CD4-positive, alpha-beta memory T cell (primary cell): Measurements from ENCODE around the gene PTPRJ. TPM values are rescaled to one million over a fixed set of nuclear protein-coding genes. Genes with fewer than 3 reads are reported as not detected.

Source experiments
- CTCF ChIA-PET: fragments of 350-600 bp; sonication (Branson Sonifier 250); formaldehyde crosslinking; loops from one replicate; lab custom pipeline; 2021; ENCODE audit warnings: inconsistent platforms; ENCODE audit not compliant: partially characterized antibody; lab: Charles Lee
- POLR2A ChIA-PET: fragments of 350-600 bp; sonication (Branson Sonifier 250); formaldehyde crosslinking; loops from one replicate; lab custom pipeline; 2021; ENCODE audit not compliant: partially characterized antibody; lab: Charles Lee
- DNase-seq, 5 donors: peaks; one replicate each; pipeline versions ENCODE4 v3.0.0 to v3.0.0-alpha.2; 2020 to 2022; ENCODE audit warnings: mixed read lengths in 1 of 5
- H3K27ac ChIP-seq: one replicate; pipeline ENCODE4 v1.7.0; 2013; ENCODE audit warnings: low read depth, low read length
- H3K27me3 ChIP-seq: 2 replicates; pipeline ENCODE4 v1.7.0; 2013; ENCODE audit warnings: mild to moderate bottlenecking, low read length, moderate library complexity; ENCODE audit not compliant: insufficient read depth
- H3K36me3 ChIP-seq: 2 replicates; pipeline ENCODE4 v1.7.0; 2013; ENCODE audit warnings: mild to moderate bottlenecking, low read length, moderate library complexity; ENCODE audit not compliant: insufficient read depth
- H3K4me1 ChIP-seq: 2 replicates; pipeline ENCODE4 v1.7.0; 2013; ENCODE audit warnings: mild to moderate bottlenecking, low read length, moderate library complexity; ENCODE audit not compliant: insufficient read depth
- H3K4me3 ChIP-seq, 2 donors: one replicate each; pipeline ENCODE4 v1.7.0; 2013; ENCODE audit warnings: low read length in 2 of 2, mild to moderate bottlenecking in 1 of 2
- H3K9me3 ChIP-seq, 2 donors: one replicate each; pipeline ENCODE4 v1.7.0; 2013; ENCODE audit warnings: low read length in 2 of 2, control low read depth in 1 of 2; ENCODE audit not compliant: control insufficient read depth in 1 of 2
- H3K27ac Mint-ChIP-seq, 7 donors: one replicate each; pipeline ENCODE4 v1.8.0; 2020 to 2021; ENCODE audit warnings: mixed read lengths in 7 of 7, mild to moderate bottlenecking in 6 of 7, inconsistent platforms in 3 of 7, moderate library complexity in 3 of 7
- H3K27me3 Mint-ChIP-seq, 2 donors: one replicate each; pipeline ENCODE4 v1.8.0; 2020 to 2021; ENCODE audit warnings: mixed read lengths in 2 of 2
- H3K36me3 Mint-ChIP-seq, 2 donors: one replicate each; pipeline ENCODE4 v1.8.0; 2020 to 2021; ENCODE audit warnings: mixed read lengths in 2 of 2, inconsistent platforms in 1 of 2, mild to moderate bottlenecking in 1 of 2
- H3K4me1 Mint-ChIP-seq, 4 donors: one replicate each; pipeline ENCODE4 v1.8.0; 2020 to 2021; ENCODE audit warnings: mixed read lengths in 4 of 4, mild to moderate bottlenecking in 1 of 4
- H3K4me3 Mint-ChIP-seq, 8 donors: one replicate each; pipeline ENCODE4 v1.8.0; 2020 to 2021; ENCODE audit warnings: mixed read lengths in 8 of 8, mild to moderate bottlenecking in 7 of 8, moderate library complexity in 6 of 8, inconsistent platforms in 3 of 8
- H3K9me3 Mint-ChIP-seq, 8 donors: one replicate each; pipeline ENCODE4 v1.8.0; 2020 to 2021; ENCODE audit warnings: mixed read lengths in 8 of 8, mild to moderate bottlenecking in 5 of 8, inconsistent platforms in 3 of 8, moderate library complexity in 1 of 8
- intact Hi-C: fragments of 100-400 bp; cut with micrococcal nuclease; formaldehyde crosslinking; loops from one replicate; pipeline ENCODE4 v1.15.1; 2023
- polyA plus RNA-seq, 2 donors: library from polyadenylated mRNA; unstranded; fragments of 300-500 nt; fragmentation: Illumina TruSeq; gene quantifications; one replicate each; pipeline ENCODE4 v1.2.3, GENCODE V29; 2021
- total RNA-seq, 2 experiments: library from RNA; stranded (reverse); gene quantifications; one replicate each; pipeline ENCODE4 v1.2.3, GENCODE V29; 2021

The PTPRJ gene
- total and polyA plus RNA-seq, 4 experiments from 2014 or later, result 3.3 to 57.9 (median 37.2) TPM

DNA sequence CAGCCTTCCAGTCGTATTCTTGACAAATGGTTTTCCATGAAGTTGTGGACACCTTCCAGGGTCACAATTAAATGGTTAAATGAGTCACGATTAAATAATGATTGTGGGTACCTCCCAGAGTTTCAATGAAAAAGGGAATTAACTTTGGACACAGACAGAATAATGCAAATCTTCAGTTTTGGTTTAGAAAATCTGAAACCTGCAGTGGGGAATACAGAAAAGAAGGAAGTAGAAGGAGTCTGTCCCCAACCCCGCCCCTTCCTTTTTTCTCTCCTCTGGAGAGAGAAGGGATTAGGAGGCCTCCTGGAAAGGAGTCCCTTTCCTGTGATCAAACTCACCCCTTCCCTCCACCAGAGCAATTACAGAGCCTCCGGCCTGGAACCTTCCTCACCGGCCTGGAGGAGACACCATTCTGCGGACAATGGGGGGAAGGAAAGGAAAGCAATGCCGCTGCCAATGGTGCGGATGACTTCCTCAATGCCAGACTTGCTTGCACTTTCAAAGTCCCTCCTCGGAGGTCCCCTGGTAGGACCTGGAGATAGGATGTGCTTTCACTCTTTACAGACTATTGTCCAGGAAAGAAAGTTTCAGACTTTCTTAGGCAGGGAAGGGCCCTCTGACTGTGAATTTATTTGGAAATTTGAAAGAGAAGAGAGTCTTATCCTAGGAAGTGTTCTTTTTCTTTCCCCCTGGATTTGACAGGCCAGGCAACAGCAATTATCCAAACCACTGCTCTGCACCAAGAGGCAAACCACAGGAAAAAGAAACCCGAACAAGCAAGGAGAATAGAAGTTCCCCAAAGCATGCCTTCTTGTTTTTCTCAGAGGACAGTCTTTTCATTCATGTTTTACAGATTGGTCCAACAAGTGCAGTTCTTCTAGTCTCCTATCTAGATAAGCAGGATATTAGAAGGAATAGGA lies 86.8 kb downstream of the PTPRJ start:
- H3K27me3 Mint-ChIP-seq, result no peaks in the 10 kb centered on the region
- peaks cover 18 to 28% (median 21%) of the 10 kb centered on the region in 4 donors for H3K4me1 Mint-ChIP-seq
- no peak overlapping the region for H3K4me3 ChIP-seq
- peaks cover 17% of the 10 kb centered on the region for H3K4me1 ChIP-seq
- no peak overlapping the region for H3K27ac ChIP-seq
- peak overlapping the region in 1 of 7 donors; percentile 4 for H3K27ac Mint-ChIP-seq
- CTCF ChIA-PET, result no interaction called here
- H3K4me3 Mint-ChIP-seq, result no peak overlapping the region
- POLR2A ChIA-PET, result no interaction called here
- H3K36me3 ChIP-seq, result peaks cover 4% of the 10 kb centered on the region
- H3K36me3 Mint-ChIP-seq, result peaks cover 16 to 21% of the 10 kb centered on the region in 2 donors
- intact Hi-C loops, result no loop called here
- H3K9me3 Mint-ChIP-seq, result no peaks in the 10 kb centered on the region
- no peaks in the 10 kb centered on the region for H3K27me3 ChIP-seq
- DNase-seq, result no peak
- no peaks in the 10 kb centered on the region for H3K9me3 ChIP-seq

DNA sequence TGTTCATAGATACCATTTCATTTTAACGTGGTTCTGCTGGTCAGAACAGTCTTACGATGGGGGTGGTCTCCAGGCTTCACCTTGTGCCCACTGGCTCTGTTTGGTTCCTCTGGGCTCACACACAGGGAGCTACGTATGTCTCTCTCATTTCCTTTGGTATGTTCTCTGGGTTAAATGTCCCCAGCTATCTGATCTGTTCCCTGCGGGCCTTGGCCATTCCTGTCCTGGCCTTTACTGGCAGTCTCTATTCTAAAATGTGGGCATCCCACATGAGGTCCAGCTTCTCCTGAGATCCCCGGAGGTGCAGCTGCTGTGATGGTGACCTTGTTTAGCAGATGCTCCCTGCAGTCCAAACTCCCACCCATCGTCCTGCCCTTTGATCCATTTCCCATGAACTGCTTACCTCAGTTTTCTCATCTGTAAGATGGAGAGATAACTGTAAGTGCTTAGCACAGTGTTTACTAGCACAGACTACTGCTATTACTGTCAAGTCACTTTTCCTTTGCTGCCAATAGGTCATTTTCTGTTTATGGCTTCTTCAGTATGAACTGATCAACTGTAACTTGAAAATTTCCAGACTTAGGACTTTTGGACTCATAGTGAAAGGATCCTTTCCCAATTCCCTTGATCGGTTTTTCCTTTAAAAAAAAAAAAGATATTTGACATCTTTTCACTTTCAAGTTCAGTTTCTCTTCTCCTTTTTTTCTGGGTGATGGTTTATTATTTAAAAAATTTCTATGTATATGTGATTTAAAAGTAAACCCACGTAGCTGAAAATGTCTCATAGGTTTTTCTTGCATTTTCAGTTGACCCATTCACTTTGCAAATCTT lies 92.9 kb downstream of the PTPRJ start:
- peak overlapping the region in 3 of 7 donors; percentile 13 to 64 (median 48) for H3K27ac Mint-ChIP-seq
- intact Hi-C loops, result no loop called here
- H3K4me1 Mint-ChIP-seq, result peaks cover 11 to 36% (median 21%) of the 10 kb centered on the region in 4 donors
- CTCF ChIA-PET, result interaction anchor here (2.1 kb wide), 1 partner anchor 17 kb away, joined by 9 read pairs; no protein-coding TSS in a partner anchor
- DNase-seq, result no peak
- H3K27me3 Mint-ChIP-seq, result no peaks in the 10 kb centered on the region
- Histone ChIP-seq H3K9me3 (no peaks in the 10 kb centered on the region), H3K36me3 (peaks cover 4% of the 10 kb centered on the region), H3K27me3 (no peaks in the 10 kb centered on the region), H3K27ac (no peak overlapping the region), H3K4me1 (peaks cover 7% of the 10 kb centered on the region), H3K4me3 (no peak overlapping the region)
- no peaks in the 10 kb centered on the region for H3K9me3 Mint-ChIP-seq
- no peak overlapping the region for H3K4me3 Mint-ChIP-seq
- POLR2A ChIA-PET, result interaction anchor here (2.0 kb wide), 1 partner anchor 17 kb away, joined by 9 read pairs; no protein-coding TSS in a partner anchor
- peaks cover 12 to 26% of the 10 kb centered on the region in 2 donors for H3K36me3 Mint-ChIP-seq

DNA sequence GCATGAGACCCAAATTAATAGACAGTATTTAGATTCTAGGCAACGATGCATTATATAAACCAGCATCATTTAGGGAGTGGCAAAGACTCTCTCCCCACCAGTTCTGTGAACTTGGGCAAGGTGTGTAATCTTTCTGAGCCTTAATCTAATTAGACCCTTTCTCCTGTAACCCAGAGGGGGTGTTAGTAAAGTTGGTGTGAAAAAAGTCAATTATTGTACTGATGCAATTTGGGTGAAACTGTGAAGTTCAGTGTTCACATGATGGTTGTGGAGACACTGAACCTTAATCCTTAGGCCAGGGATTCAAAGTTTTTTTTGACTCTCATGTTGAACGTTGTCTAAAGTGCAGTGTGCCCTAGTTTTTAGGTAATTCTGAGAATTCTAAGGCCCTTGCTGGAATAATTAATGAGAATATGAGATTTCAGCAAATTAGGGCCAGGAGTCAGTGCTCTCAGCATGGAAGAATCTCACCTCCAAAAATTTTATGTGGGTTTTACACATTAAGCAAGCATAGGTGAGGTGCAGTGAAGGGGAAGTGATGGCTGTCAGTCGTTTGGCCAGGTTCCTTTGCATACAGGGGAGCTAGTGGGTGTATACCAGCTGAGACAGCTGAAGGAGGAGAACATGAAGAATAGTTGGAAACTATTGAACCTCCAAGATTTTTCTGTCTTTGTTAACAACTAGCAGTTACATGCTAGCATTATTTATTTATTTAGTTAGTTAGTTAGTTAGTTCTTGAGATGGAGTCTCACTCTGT lies 94.2 kb downstream of the PTPRJ start:
- no peaks in the 10 kb centered on the region for H3K9me3 ChIP-seq
- Mint-ChIP-seq H3K9me3 (no peaks in the 10 kb centered on the region), H3K4me3 (no peak overlapping the region), H3K4me1 (peaks cover 13 to 43% (median 28%) of the 10 kb centered on the region in 4 donors), H3K27me3 (no peaks in the 10 kb centered on the region), H3K36me3 (peaks cover 8 to 24% of the 10 kb centered on the region in 2 donors), H3K27ac (no peak overlapping the region)
- ChIA-PET POLR2A (no interaction called here), CTCF (interaction anchor here (2.1 kb wide), 1 partner anchor 18 kb away, joined by 9 read pairs; no protein-coding TSS in a partner anchor)
- H3K4me1 ChIP-seq, result peaks cover 7% of the 10 kb centered on the region
- H3K4me3 ChIP-seq, result no peak overlapping the region
- intact Hi-C loops, result no loop called here
- H3K36me3 ChIP-seq, result peaks cover 4% of the 10 kb centered on the region
- H3K27me3 ChIP-seq, result no peaks in the 10 kb centered on the region
- no peak for DNase-seq
- no peak overlapping the region for H3K27ac ChIP-seq

DNA sequence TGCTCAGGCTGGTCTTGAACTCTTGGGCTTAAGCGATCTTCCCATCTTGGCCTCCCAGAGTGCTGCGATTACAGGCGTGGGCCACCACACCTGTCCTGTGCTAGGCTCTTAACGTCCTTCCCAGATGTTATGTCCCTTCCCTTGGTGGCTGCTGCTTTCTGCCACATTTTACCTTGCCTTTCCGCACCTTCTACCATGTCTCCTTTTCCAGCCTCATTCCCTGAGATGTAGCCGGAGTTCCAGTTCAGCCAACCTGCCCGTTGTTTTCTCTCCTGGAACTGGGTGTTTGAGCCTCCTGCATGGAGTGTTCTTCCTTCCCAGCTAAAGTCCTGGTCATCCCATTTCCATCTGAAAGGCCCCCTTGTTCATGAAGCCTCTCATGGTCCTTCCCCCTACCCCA lies 95.3 kb downstream of the PTPRJ start:
- Histone ChIP-seq H3K4me3 (no peak overlapping the region), H3K4me1 (peaks cover 7% of the 10 kb centered on the region), H3K27me3 (no peaks in the 10 kb centered on the region), H3K36me3 (no peaks in the 10 kb centered on the region), H3K27ac (no peak overlapping the region), H3K9me3 (no peaks in the 10 kb centered on the region)
- Mint-ChIP-seq H3K4me3 (no peak overlapping the region), H3K4me1 (peaks cover 17 to 51% (median 36%) of the 10 kb centered on the region in 4 donors), H3K36me3 (peaks cover 5 to 22% of the 10 kb centered on the region in 2 donors), H3K27ac (peak overlapping the region in 2 of 7 donors; percentile 4 to 36), H3K9me3 (no peaks in the 10 kb centered on the region), H3K27me3 (no peaks in the 10 kb centered on the region)
- POLR2A ChIA-PET, result interaction anchor here (1.0 to 1.1 kb wide), 2 partner anchors 16 to 20 kb away, joined by 3 to 6 read pairs; no protein-coding TSS in a partner anchor
- intact Hi-C loops, result no loop called here
- no peak for DNase-seq
- CTCF ChIA-PET, result interaction anchor here (0.6 kb wide), 1 partner anchor 17 kb away, joined by 3 read pairs; no protein-coding TSS in a partner anchor

DNA sequence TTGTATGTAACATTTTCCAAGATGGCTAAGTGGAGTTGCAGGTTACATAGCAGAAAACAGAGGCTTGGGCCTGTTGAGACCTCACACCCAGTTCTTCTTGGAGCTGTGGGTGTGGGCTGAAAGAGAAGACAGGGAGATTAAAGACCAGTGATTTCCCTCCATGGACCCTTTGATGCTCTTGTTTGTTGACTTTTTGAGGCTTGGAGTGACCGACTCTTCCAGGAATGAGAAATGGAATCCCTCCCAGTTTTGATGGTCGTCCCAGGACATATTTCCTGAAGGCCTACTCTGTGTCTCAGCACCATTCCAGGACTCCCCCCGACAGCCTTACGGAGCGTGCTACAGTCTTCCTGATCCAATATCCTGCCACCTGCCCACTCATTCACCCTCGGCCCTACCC lies 96.9 kb downstream of the PTPRJ start:
- no peak for DNase-seq
- ChIA-PET POLR2A (interaction anchor here (0.7 kb wide), 1 partner anchor 20 kb away, joined by 3 read pairs; no protein-coding TSS in a partner anchor), CTCF (interaction anchor here (0.7 kb wide), 1 partner anchor 131 kb away, joined by 4 read pairs; no protein-coding TSS in a partner anchor)
- Mint-ChIP-seq H3K4me1 (peaks cover 21 to 62% (median 46%) of the 10 kb centered on the region in 4 donors), H3K27me3 (no peaks in the 10 kb centered on the region), H3K4me3 (no peak overlapping the region), H3K9me3 (no peaks in the 10 kb centered on the region), H3K27ac (no peak overlapping the region), H3K36me3 (peaks cover 4 to 17% of the 10 kb centered on the region in 2 donors)
- Histone ChIP-seq H3K4me1 (peaks cover 15% of the 10 kb centered on the region), H3K9me3 (no peaks in the 10 kb centered on the region), H3K4me3 (no peak overlapping the region), H3K27ac (no peak overlapping the region), H3K36me3 (no peaks in the 10 kb centered on the region), H3K27me3 (no peaks in the 10 kb centered on the region)
- intact Hi-C loops, result no loop called here

DNA sequence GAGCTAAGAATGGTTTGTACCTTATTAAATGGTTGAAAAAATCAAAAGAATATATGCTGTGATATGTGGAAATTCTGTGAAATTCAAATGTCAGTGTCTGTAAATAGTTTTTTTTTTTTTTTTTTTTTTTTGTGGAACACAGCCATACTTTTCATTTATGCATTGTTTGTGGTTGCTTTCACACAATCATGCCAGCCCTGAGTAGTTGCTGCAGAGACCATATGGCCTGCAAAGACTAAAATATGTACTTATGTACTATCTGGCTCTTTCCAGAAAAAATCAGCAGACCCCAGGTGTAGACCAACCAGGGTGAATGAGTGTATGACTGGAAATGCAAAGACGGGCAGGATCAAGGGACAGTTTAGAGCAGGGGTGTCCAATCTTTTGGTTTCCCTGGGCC lies 98.3 kb downstream of the PTPRJ start:
- Mint-ChIP-seq H3K36me3 (peaks cover 4 to 18% of the 10 kb centered on the region in 2 donors), H3K9me3 (no peaks in the 10 kb centered on the region), H3K27ac (peak overlapping the region in 1 of 7 donors; percentile 10), H3K4me3 (peak overlapping the region in 1 of 8 donors; percentile 53), H3K27me3 (no peaks in the 10 kb centered on the region), H3K4me1 (peaks cover 23 to 60% (median 45%) of the 10 kb centered on the region in 4 donors)
- Histone ChIP-seq H3K36me3 (no peaks in the 10 kb centered on the region), H3K4me3 (no peak overlapping the region), H3K27ac (no peak overlapping the region), H3K4me1 (peaks cover 15% of the 10 kb centered on the region), H3K27me3 (no peaks in the 10 kb centered on the region), H3K9me3 (no peaks in the 10 kb centered on the region)
- ChIA-PET POLR2A (interaction anchor here (0.7 kb wide), 2 partner anchors 23 to 31 kb away, joined by 3 read pairs; no protein-coding TSS in a partner anchor), CTCF (no interaction called here)
- no peak for DNase-seq
- intact Hi-C loops, result no loop called here
